Mesothelial cell of epicardium (in vitro differentiated cells): ENCODE results near the gene GMIP. TPM values are rescaled to one million over a fixed set of nuclear protein-coding genes. Genes with fewer than 3 reads are reported as not detected.

Experiments used
- DNase-seq, 2 experiments: peaks; one replicate each; pipeline ENCODE4 v3.0.0; 2021; ENCODE audit warnings: low spot score in 2 of 2; ENCODE audit not compliant: unreplicated experiment in 2 of 2
- H3K27ac Mint-ChIP-seq: 2 replicates; pipeline ENCODE4 v1.8.0; 2021; ENCODE audit warnings: mixed read lengths
- H3K27me3 Mint-ChIP-seq: 2 replicates; pipeline ENCODE4 v1.8.0; 2021; ENCODE audit warnings: low read depth, mixed read lengths
- H3K36me3 Mint-ChIP-seq: 2 replicates; pipeline ENCODE4 v1.8.0; 2021; ENCODE audit warnings: mixed read lengths
- H3K4me1 Mint-ChIP-seq: 2 replicates; pipeline ENCODE4 v1.8.0; 2021; ENCODE audit warnings: mixed read lengths
- H3K4me3 Mint-ChIP-seq: 2 replicates; pipeline ENCODE4 v1.8.0; 2021; ENCODE audit warnings: mild to moderate bottlenecking, moderate library complexity, mixed read lengths
- H3K9me3 Mint-ChIP-seq: 2 replicates; pipeline ENCODE4 v1.8.0; 2021; ENCODE audit warnings: mixed read lengths
- CTCF ChIP-seq: fragments of 200-600 bp; sonication (generic); IDR thresholded peaks from one replicate; pipeline ENCODE4 v1.5.0; 2021; ENCODE audit warnings: antibody characterized with exemption; ENCODE audit not compliant: unreplicated experiment
- total RNA-seq: library from RNA; stranded (reverse); gene quantifications from 3 replicates; pipeline ENCODE4 v1.2.1, GENCODE V29; 2021

GMIP gene
- total RNA-seq, 1 donor from 2014 or later: 25.1 TPM

- Mint-ChIP-seq H3K4me1 (no peaks in the 10 kb centered on the region), H3K27ac (no peak overlapping the region), H3K4me3 (no peak overlapping the region), H3K36me3 (peaks cover 37% of the 10 kb centered on the region), H3K9me3 (no peaks in the 10 kb centered on the region), H3K27me3 (no peaks in the 10 kb centered on the region)
- TF ChIP-seq CTCF: no peak
- DNase-seq: no peak
Measured at GRCh38 chr19:19651076-19651475, 7.6 kb upstream of the GMIP start.

- no peak for TF ChIP-seq CTCF
- H3K27ac Mint-ChIP-seq: no peak overlapping the region
- no peak overlapping the region for H3K4me3 Mint-ChIP-seq
- no peaks in the 10 kb centered on the region for H3K4me1 Mint-ChIP-seq
- no peaks in the 10 kb centered on the region for H3K9me3 Mint-ChIP-seq
- no peaks in the 10 kb centered on the region for H3K27me3 Mint-ChIP-seq
- DNase-seq: no peak
- peaks cover 36% of the 10 kb centered on the region for H3K36me3 Mint-ChIP-seq
Measured at GRCh38 chr19:19650331-19650730, 6.9 kb upstream of the GMIP start.

GRCh38 chr19:19649580-19649995 is 6.1 kb upstream of the GMIP start:
- H3K27ac Mint-ChIP-seq: no peak overlapping the region
- no peaks in the 10 kb centered on the region for H3K9me3 Mint-ChIP-seq
- no peak overlapping the region for H3K4me3 Mint-ChIP-seq
- peaks cover 32% of the 10 kb centered on the region for H3K36me3 Mint-ChIP-seq
- TF ChIP-seq CTCF: no peak
- no peaks in the 10 kb centered on the region for H3K4me1 Mint-ChIP-seq
- no peaks in the 10 kb centered on the region for H3K27me3 Mint-ChIP-seq
- DNase-seq: no peak

GRCh38 chr19:19649155-19649554 is 5.7 kb upstream of the GMIP start:
- TF ChIP-seq CTCF: no peak
- Mint-ChIP-seq H3K4me3 (no peak overlapping the region), H3K27me3 (no peaks in the 10 kb centered on the region), H3K9me3 (no peaks in the 10 kb centered on the region), H3K27ac (no peak overlapping the region), H3K4me1 (no peaks in the 10 kb centered on the region), H3K36me3 (peaks cover 30% of the 10 kb centered on the region)
- DNase-seq: no peak

GRCh38 chr19:19647037-19647835 is 3.8 kb upstream of the GMIP start:
- Mint-ChIP-seq H3K27me3 (no peaks in the 10 kb centered on the region), H3K4me1 (peaks cover 10% of the 10 kb centered on the region), H3K27ac (no peak overlapping the region), H3K36me3 (peaks cover 17% of the 10 kb centered on the region), H3K4me3 (no peak overlapping the region), H3K9me3 (no peaks in the 10 kb centered on the region)
- DNase-seq: no peak
- no peak for TF ChIP-seq CTCF
